Endodermal cell (in vitro differentiated cells): ENCODE results near the gene IL10RA. TPM values are rescaled to one million over a fixed set of nuclear protein-coding genes. Genes with fewer than 3 reads are reported as not detected.

ENCODE experiments used
- DNase-seq: peaks from one replicate; pipeline ENCODE4 v3.0.0-alpha.2; 2017
- H3K27ac ChIP-seq: 2 replicates; pipeline ENCODE4 v1.5.1; 2013; ENCODE audit warnings: mild to moderate bottlenecking, low read depth, low read length, moderate library complexity
- H3K27me3 ChIP-seq: 2 replicates; pipeline ENCODE4 v1.6.1; 2013; ENCODE audit warnings: mild to moderate bottlenecking, low read length, moderate library complexity; ENCODE audit not compliant: insufficient read depth, control insufficient read depth, poor library complexity, severe bottlenecking
- H3K36me3 ChIP-seq: 2 replicates; pipeline ENCODE4 v1.7.0; 2013; ENCODE audit warnings: mild to moderate bottlenecking, low read length, moderate library complexity; ENCODE audit not compliant: control insufficient read depth, insufficient read depth
- H3K4me1 ChIP-seq: one replicate; pipeline ENCODE4 v1.7.0; 2013; ENCODE audit warnings: low read length; ENCODE audit not compliant: control insufficient read depth, insufficient read depth
- H3K4me3 ChIP-seq: 2 replicates; pipeline ENCODE4 v1.5.1; 2013; ENCODE audit warnings: mild to moderate bottlenecking, low read length, moderate library complexity
- H3K9ac ChIP-seq: 2 replicates; pipeline ENCODE4 v1.6.1; 2013; ENCODE audit warnings: mild to moderate bottlenecking, low read length, moderate library complexity; ENCODE audit not compliant: poor library complexity, severe bottlenecking; ENCODE audit errors: extremely low read depth
- H3K9me3 ChIP-seq: 2 replicates; pipeline ENCODE4 v1.6.1; 2013; ENCODE audit warnings: mild to moderate bottlenecking, low read length, moderate library complexity; ENCODE audit not compliant: control insufficient read depth
- H3K27ac Mint-ChIP-seq: 2 replicates; pipeline ENCODE4 v1.8.0; 2020; ENCODE audit warnings: mixed read lengths
- H3K27me3 Mint-ChIP-seq: 2 replicates; pipeline ENCODE4 v1.8.0; 2021; ENCODE audit warnings: mild to moderate bottlenecking, mixed read lengths; ENCODE audit not compliant: insufficient read depth
- H3K36me3 Mint-ChIP-seq: 2 replicates; pipeline ENCODE4 v1.8.0; 2020; ENCODE audit warnings: low read depth, mixed read lengths
- H3K4me1 Mint-ChIP-seq: 2 replicates; pipeline ENCODE4 v1.8.0; 2020; ENCODE audit warnings: mixed read lengths
- H3K4me3 Mint-ChIP-seq: 2 replicates; pipeline ENCODE4 v1.8.0; 2020; ENCODE audit warnings: mild to moderate bottlenecking, moderate library complexity, mixed read lengths
- H3K9me3 Mint-ChIP-seq: 2 replicates; pipeline ENCODE4 v1.8.0; 2020; ENCODE audit warnings: mild to moderate bottlenecking, mixed read lengths
- WGBS, 2 experiments: methylation state at CpG; one replicate each; pipeline versions ENCODE4 v1.1.5 to v1.1.7; 2013; ENCODE audit warnings: missing lambda C conversion rate in 2 of 2, mixed read lengths in 1 of 2; ENCODE audit not compliant: insufficient coverage in 1 of 2, insufficient read length in 1 of 2; 5-methylcytosine and 5-hydroxymethylcytosine counted together
- total RNA-seq, 2 donors: library from RNA; stranded (reverse); fragmentation: NEBNext Ultra II Directional in 1 of 2; extraction: Animal tissue kit (Norgen Biotek cat#: 25700) in 1 of 2; gene quantifications; 2 replicates in 1 of 2; 3 replicates in 1 of 2; pipeline ENCODE4 v1.2.1, GENCODE V29; 2021
- TF ChIP-seq, protein P1 (sequence below): fragments of 200-600 bp; sonication (generic); conservative IDR thresholded peaks from 2 replicates; pipeline ENCODE4 v1.5.0; 2021; ENCODE audit warnings: antibody characterized with exemption, mild to moderate bottlenecking

The IL10RA gene
- total RNA-seq, 2 donors from 2014 or later = 0.46 to 0.51 TPM

DNA sequence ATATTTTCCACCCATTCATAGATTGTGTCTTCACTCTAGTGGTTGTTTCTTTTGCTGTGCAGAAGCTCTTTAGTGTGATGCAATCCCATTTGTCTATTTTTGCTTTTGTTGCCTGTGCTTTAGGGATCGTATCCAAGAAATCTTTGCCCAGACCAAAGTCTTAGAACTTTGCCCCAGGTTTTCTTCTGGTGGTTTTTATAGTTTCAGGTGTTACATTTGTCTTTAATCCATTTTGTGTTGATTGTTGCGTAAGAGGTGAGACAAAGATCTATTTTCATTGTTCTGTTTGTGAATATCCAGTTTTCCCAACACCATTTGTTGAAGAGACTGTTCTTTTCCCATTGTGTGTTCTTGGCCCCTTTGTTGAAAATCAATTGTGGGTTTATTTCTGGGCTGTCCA lies 6.4 kb downstream of the IL10RA start:
- TF ChIP-seq, protein P1, sequence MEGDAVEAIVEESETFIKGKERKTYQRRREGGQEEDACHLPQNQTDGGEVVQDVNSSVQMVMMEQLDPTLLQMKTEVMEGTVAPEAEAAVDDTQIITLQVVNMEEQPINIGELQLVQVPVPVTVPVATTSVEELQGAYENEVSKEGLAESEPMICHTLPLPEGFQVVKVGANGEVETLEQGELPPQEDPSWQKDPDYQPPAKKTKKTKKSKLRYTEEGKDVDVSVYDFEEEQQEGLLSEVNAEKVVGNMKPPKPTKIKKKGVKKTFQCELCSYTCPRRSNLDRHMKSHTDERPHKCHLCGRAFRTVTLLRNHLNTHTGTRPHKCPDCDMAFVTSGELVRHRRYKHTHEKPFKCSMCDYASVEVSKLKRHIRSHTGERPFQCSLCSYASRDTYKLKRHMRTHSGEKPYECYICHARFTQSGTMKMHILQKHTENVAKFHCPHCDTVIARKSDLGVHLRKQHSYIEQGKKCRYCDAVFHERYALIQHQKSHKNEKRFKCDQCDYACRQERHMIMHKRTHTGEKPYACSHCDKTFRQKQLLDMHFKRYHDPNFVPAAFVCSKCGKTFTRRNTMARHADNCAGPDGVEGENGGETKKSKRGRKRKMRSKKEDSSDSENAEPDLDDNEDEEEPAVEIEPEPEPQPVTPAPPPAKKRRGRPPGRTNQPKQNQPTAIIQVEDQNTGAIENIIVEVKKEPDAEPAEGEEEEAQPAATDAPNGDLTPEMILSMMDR = no peak
- H3K4me1 ChIP-seq = no peaks in the 10 kb centered on the region
- Mint-ChIP-seq H3K4me3 (no peak overlapping the region), H3K27me3 (peaks cover 21% of the 10 kb centered on the region), H3K27ac (no peak overlapping the region), H3K4me1 (no peaks in the 10 kb centered on the region), H3K36me3 (no peaks in the 10 kb centered on the region), H3K9me3 (no peaks in the 10 kb centered on the region)
- 96 to 100% methylated on average over 1 to 2 of the region's 2 CpGs for WGBS, 2 experiments
- no peak overlapping the region for H3K4me3 ChIP-seq
- no peaks in the 10 kb centered on the region for H3K36me3 ChIP-seq
- H3K9me3 ChIP-seq = no peaks in the 10 kb centered on the region
- no peak overlapping the region for H3K27ac ChIP-seq
- H3K27me3 ChIP-seq = peaks cover 14% of the 10 kb centered on the region
- DNase-seq = no peak
- no peak overlapping the region for H3K9ac ChIP-seq

DNA sequence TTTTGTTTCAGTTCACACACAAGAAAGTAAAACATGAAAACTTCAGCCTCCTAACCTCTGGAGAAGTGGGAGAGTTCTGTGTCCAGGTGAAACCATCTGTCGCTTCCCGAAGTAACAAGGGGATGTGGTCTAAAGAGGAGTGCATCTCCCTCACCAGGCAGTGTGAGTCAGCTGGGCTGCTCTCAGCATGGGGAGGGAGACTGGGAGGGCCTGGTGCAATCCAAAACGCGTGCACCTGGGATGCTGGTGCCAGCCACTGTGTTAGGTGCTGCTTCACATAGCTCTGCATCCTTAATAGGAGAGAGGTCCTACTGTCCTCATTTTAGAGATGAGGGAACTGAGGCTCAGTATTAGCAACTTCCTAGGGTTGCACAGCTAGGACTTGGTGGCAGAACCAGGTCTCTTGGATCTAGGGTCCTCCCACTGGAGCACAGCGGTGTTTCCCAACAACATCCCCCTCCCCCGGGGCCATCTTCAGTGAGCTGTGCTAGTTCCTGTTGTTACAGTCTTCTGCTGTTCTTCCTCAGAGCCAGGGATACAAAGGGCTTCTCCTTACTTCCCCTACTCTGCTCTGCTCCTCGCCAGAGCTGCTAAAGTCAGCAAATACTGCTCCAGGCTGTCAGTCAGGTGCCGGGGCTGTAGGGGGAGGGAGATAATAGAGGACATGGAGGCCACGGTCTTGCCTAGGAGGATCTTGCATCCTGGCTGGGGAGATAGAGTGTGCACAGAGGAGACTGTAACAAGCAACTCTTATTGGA lies 8.0 kb downstream of the IL10RA start:
- Mint-ChIP-seq H3K4me3 (no peak overlapping the region), H3K4me1 (no peaks in the 10 kb centered on the region), H3K9me3 (no peaks in the 10 kb centered on the region), H3K36me3 (no peaks in the 10 kb centered on the region), H3K27me3 (peaks cover 6% of the 10 kb centered on the region), H3K27ac (no peak overlapping the region)
- Histone ChIP-seq H3K9me3 (no peaks in the 10 kb centered on the region), H3K4me3 (no peak overlapping the region), H3K27ac (no peak overlapping the region), H3K4me1 (no peaks in the 10 kb centered on the region), H3K27me3 (no peaks in the 10 kb centered on the region), H3K36me3 (no peaks in the 10 kb centered on the region), H3K9ac (no peak overlapping the region)
- no peak for DNase-seq
- TF ChIP-seq, protein P1 = no peak
- 74 to 78% methylated on average over 6 to 9 of the region's 9 CpGs for WGBS, 2 experiments

DNA sequence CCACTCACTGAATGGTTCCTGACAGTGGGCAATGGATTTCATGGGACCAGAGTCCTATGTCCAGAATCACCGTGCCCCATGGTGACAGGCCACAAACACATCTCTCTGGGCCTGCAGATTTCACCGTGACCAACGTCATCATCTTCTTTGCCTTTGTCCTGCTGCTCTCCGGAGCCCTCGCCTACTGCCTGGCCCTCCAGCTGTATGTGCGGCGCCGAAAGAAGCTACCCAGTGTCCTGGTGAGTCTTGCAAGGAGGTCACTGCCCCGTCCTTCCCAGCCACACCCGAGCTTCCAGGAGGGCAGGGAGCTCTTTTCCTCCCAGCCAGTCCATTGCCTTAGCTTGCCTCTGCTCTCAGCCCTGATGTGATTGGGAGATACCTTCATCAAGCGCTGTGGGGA lies 9.3 kb downstream of the IL10RA start:
- Mint-ChIP-seq H3K9me3 (no peaks in the 10 kb centered on the region), H3K27me3 (no peaks in the 10 kb centered on the region), H3K36me3 (no peaks in the 10 kb centered on the region), H3K4me3 (no peak overlapping the region), H3K4me1 (no peaks in the 10 kb centered on the region), H3K27ac (no peak overlapping the region)
- H3K4me3 ChIP-seq = no peak overlapping the region
- no peak overlapping the region for H3K27ac ChIP-seq
- no peaks in the 10 kb centered on the region for H3K4me1 ChIP-seq
- H3K9me3 ChIP-seq = no peaks in the 10 kb centered on the region
- TF ChIP-seq, protein P1 = no peak
- H3K9ac ChIP-seq = no peak overlapping the region
- 94 to 95% methylated on average over 9 to 11 of the region's 11 CpGs for WGBS, 2 experiments
- no peaks in the 10 kb centered on the region for H3K27me3 ChIP-seq
- no peak for DNase-seq
- no peaks in the 10 kb centered on the region for H3K36me3 ChIP-seq
